Spleen (tissue), 11 donors: ENCODE data around the gene HPS3. TPM values are rescaled to one million over a fixed set of nuclear protein-coding genes. Genes with fewer than 3 reads are reported as not detected.

Experiments
- DNase-seq: peaks from one replicate; pipeline ENCODE4 v3.0.0-alpha.2; 2020
- H3K27ac ChIP-seq, 8 donors: fragments of 200-600 bp; sonication (generic) in 7 of 8; 1 replicate in 4 of 8; 2 replicates in 4 of 8; pipeline versions ENCODE4 v1.5.0 to v1.8.0; 2016 to 2021; ENCODE audit warnings: inconsistent platforms in 4 of 8, mild to moderate bottlenecking in 4 of 8, moderate library complexity in 1 of 8
- H3K27me3 ChIP-seq, 7 donors: fragments of 200-600 bp; sonication (generic) in 6 of 7; replicated peaks in 1 of 7; 1 replicate in 4 of 7; 2 replicates in 3 of 7; pipeline versions ENCODE4 v1.5.0 to v1.8.0; 2016 to 2021; ENCODE audit warnings: inconsistent platforms in 3 of 7, mild to moderate bottlenecking in 1 of 7
- H3K36me3 ChIP-seq, 6 donors: fragments of 200-600 bp; sonication (generic) in 5 of 6; 1 replicate in 4 of 6; 2 replicates in 2 of 6; pipeline versions ENCODE4 v1.5.0 to v1.8.0; 2016 to 2021; ENCODE audit warnings: inconsistent platforms in 2 of 6
- H3K4me1 ChIP-seq, 6 donors: fragments of 200-600 bp; sonication (generic) in 5 of 6; 1 replicate in 3 of 6; 2 replicates in 3 of 6; pipeline versions ENCODE4 v1.5.0 to v1.8.0; 2016 to 2021; ENCODE audit warnings: inconsistent platforms in 3 of 6
- H3K4me3 ChIP-seq, 8 donors: fragments of 200-600 bp; sonication (generic) in 7 of 8; 1 replicate in 4 of 8; 2 replicates in 4 of 8; pipeline versions ENCODE4 v1.5.0 to v1.8.0; 2016 to 2021; ENCODE audit warnings: inconsistent platforms in 4 of 8, mild to moderate bottlenecking in 4 of 8, moderate library complexity in 2 of 8
- H3K9me3 ChIP-seq, 8 donors: fragments of 200-600 bp; sonication (generic) in 7 of 8; 1 replicate in 4 of 8; 2 replicates in 4 of 8; pipeline versions ENCODE4 v1.5.0 to v1.8.0; 2016 to 2021; ENCODE audit warnings: inconsistent platforms in 4 of 8
- CTCF ChIP-seq, 11 experiments: fragments of 200-600 bp in 7 of 11; fragments of 450-650 bp in 4 of 11; sonication (generic) in 4 of 11; IDR thresholded peaks in 8 of 11; conservative IDR thresholded peaks in 3 of 11; 1 replicate in 7 of 11; 2 replicates in 4 of 11; pipeline versions ENCODE4 v1.4.0 to v1.8.0; 2016 to 2021; ENCODE audit warnings: antibody characterized with exemption in 11 of 11, inconsistent platforms in 4 of 11, mild to moderate bottlenecking in 1 of 11
- POLR2A ChIP-seq, 3 donors: fragments of 450-650 bp; IDR thresholded peaks; one replicate each; pipeline ENCODE4 v1.5.1; 2017; ENCODE audit warnings: antibody characterized with exemption in 3 of 3, mild to moderate bottlenecking in 1 of 3
- POLR2AphosphoS5 ChIP-seq, 3 donors: sonication (generic); formaldehyde crosslinking; IDR thresholded peaks; one replicate each; pipeline ENCODE4 v1.5.1; 2017; ENCODE audit warnings: antibody characterized with exemption in 3 of 3
- WGBS, 5 donors: extraction: QIAGEN DNeasy Blood & Tissue Kit in 3 of 5; methylation state at CpG; one replicate each; pipeline versions ENCODE4 v1.1.5 to v1.1.7; 2013 to 2018; 5-methylcytosine and 5-hydroxymethylcytosine counted together
- intact Hi-C: fragments of 100-400 bp; cut with DNase I; formaldehyde crosslinking; loops from one replicate; pipeline ENCODE4 v1.15.0; 2023; ENCODE audit warnings: low total_unique reads
- polyA plus RNA-seq, 3 donors: library from polyadenylated mRNA; stranded (reverse); fragments of 200-250 nt; gene quantifications; one replicate each; pipeline ENCODE4 v1.2.1, GENCODE V29; 2013
- total RNA-seq, 7 donors: library from RNA; depleted of rRNA in 3 of 7; stranded (reverse); fragments of >200 nt in 3 of 7; fragmentation: NEBNext Ultra II Directional in 4 of 7; extraction: Animal tissue kit (Norgen Biotek cat#: 25700) in 4 of 7; gene quantifications; one replicate each; pipeline versions ENCODE4 v1.1.0 to v1.2.1, GENCODE V29; 2016 to 2021
- donor health status: healthy with polysubstance abuse.
- donor health status: DM: no; HTN: no; CAD: no; lungs with moderate emphysema.
- donor health status: DM: no; HTN: no; CAD: no.
- donor health status: Bipolar disorder and iron deficiency.
- donor health status: healthy.
- donor health status: DM: no; HTN: no; CAD: no.
- donor health status: DM: yes; HTN: yes; CAD: no.

The HPS3 gene
- total and polyA plus RNA-seq, 10 donors: 16.2 to 59.7 (median 40.6) TPM

GRCh38 chr3:149199474-149199873 is 70.0 kb downstream of the HPS3 start:
- Histone ChIP-seq H3K4me1 (peaks cover 0 to 27% (median 8%) of the 10 kb centered on the region in 6 donors), H3K27ac (no peak overlapping the region), H3K4me3 (no peak overlapping the region), H3K27me3 (no peaks in the 10 kb centered on the region), H3K36me3 (no peaks in the 10 kb centered on the region), H3K9me3 (no peaks in the 10 kb centered on the region)
- WGBS, 5 donors: 22 to 27% (median 25%) methylated on average over 4 of the region's 4 CpGs
- TF ChIP-seq POLR2A (IDR thresholded peaks at IDR 0.05): no peak
- no peak for TF ChIP-seq CTCF (IDR thresholded peaks at IDR 0.05 in 8 of 11, conservative IDR thresholded peaks at IDR 0.05 in 3 of 11)
- no peak for TF ChIP-seq POLR2AphosphoS5 (IDR thresholded peaks at IDR 0.05)
- intact Hi-C loops: no loop called here
- no peak for DNase-seq

GRCh38 chr3:149203758-149204157 is 74.3 kb downstream of the HPS3 start:
- H3K36me3 ChIP-seq: no peaks in the 10 kb centered on the region
- no peak overlapping the region for H3K4me3 ChIP-seq
- H3K27ac ChIP-seq: peak overlapping the region in 1 of 8 donors; percentile 61
- no peaks in the 10 kb centered on the region for H3K9me3 ChIP-seq
- WGBS, 5 donors: 22 to 48% (median 26%) methylated on average over 3 of the region's 3 CpGs
- TF ChIP-seq CTCF (IDR thresholded peaks at IDR 0.05 in 8 of 11, conservative IDR thresholded peaks at IDR 0.05 in 3 of 11): no peak
- no peak for TF ChIP-seq POLR2A (IDR thresholded peaks at IDR 0.05)
- TF ChIP-seq POLR2AphosphoS5 (IDR thresholded peaks at IDR 0.05): no peak
- DNase-seq: no peak
- H3K4me1 ChIP-seq: peaks cover 0 to 14% (median 8%) of the 10 kb centered on the region in 6 donors
- intact Hi-C loops: no loop called here
- H3K27me3 ChIP-seq: no peaks in the 10 kb centered on the region

GRCh38 chr3:149204390-149204991 is 75.1 kb downstream of the HPS3 start:
- no peak for DNase-seq
- Histone ChIP-seq H3K36me3 (no peaks in the 10 kb centered on the region), H3K9me3 (no peaks in the 10 kb centered on the region), H3K27ac (peak overlapping the region in 1 of 8 donors; percentile 61), H3K4me1 (peaks cover 0 to 14% (median 8%) of the 10 kb centered on the region in 6 donors), H3K4me3 (no peak overlapping the region), H3K27me3 (no peaks in the 10 kb centered on the region)
- TF ChIP-seq CTCF (IDR thresholded peaks at IDR 0.05 in 8 of 11, conservative IDR thresholded peaks at IDR 0.05 in 3 of 11) (no peak), POLR2AphosphoS5 (IDR thresholded peaks at IDR 0.05) (no peak), POLR2A (IDR thresholded peaks at IDR 0.05) (no peak)
- WGBS, 5 donors: 89 to 98% (median 93%) methylated on average over 3 of the region's 3 CpGs
- intact Hi-C loops: no loop called here

- no peak overlapping the region for H3K4me3 ChIP-seq
- WGBS, 5 donors: 94 to 98% (median 95%) methylated on average over 2 of the region's 2 CpGs
- no peaks in the 10 kb centered on the region for H3K9me3 ChIP-seq
- H3K27me3 ChIP-seq: no peaks in the 10 kb centered on the region
- intact Hi-C loops: no loop called here
- DNase-seq: no peak
- peaks cover 0 to 14% (median 8%) of the 10 kb centered on the region in 6 donors for H3K4me1 ChIP-seq
- TF ChIP-seq POLR2A (IDR thresholded peaks at IDR 0.05) (no peak), POLR2AphosphoS5 (IDR thresholded peaks at IDR 0.05) (no peak)
- no peak overlapping the region for H3K27ac ChIP-seq
- no peaks in the 10 kb centered on the region for H3K36me3 ChIP-seq
Measured at GRCh38 chr3:149207475-149207874, 78.0 kb downstream of the HPS3 start.
